Embryonic facial prominence (tissue), 1 donor: ENCODE measurements around the gene ARHGAP8.

Experiments used
- DNase-seq: peaks from one replicate; pipeline ENCODE4 v3.0.0-alpha.2; 2016; ENCODE audit errors: extremely low spot score

ARHGAP8 gene

DNA sequence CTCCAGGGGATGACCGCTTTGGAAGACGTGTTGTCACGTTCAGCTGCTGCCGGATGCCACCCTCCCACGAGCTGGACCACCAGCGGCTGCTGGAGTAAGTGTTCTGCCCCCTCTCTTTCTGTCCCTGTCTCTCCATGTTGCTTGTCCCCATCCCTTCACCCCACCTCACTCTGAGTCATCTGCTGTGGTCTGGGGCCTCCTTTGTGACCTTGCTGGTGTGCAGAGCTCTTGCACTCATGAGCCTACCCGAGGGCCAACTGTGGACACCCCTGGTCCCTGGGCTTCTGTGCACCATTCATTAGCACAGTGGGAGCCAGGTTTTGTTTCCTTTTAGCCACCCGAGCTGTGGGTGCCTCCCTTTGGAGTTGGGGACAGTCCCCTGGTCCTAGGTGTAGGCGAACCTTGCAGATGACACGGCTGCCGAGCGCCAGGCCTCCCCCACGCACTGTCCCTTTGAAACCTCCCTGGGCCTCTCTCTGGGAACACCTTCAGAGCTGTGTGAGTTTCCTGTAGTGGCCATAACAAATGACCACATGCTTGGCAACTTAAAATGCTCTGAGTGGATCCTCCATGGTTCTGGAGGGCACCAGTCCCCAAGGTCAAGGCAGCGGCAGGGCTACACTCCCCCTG lies 49.8 kb downstream of the ARHGAP8 start:
- DNase-seq: no peak

- DNase-seq: no peak
Measured at GRCh38 chr22:44802956-44803355, 50.6 kb downstream of the ARHGAP8 start.

DNA sequence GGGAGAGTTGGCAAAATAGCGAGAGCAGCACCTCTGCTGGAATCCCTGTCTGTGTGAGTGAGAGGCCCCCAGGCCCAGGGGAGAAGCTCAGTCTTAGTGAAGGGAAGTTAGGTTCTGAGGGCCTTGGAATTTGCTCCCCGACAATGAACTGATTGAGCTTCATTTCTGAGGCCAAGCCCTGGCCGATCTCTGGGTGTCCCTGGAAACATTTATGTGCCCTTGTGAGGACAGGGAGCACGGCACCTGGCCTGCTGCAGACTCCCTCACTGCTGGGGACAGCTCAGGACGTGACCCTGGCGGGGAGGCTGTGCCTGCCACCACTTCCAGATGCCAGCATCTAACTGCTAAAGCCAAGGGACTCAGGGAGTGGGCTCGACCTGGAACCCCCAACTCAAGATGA lies 52.0 kb downstream of the ARHGAP8 start:
- no peak for DNase-seq

DNA sequence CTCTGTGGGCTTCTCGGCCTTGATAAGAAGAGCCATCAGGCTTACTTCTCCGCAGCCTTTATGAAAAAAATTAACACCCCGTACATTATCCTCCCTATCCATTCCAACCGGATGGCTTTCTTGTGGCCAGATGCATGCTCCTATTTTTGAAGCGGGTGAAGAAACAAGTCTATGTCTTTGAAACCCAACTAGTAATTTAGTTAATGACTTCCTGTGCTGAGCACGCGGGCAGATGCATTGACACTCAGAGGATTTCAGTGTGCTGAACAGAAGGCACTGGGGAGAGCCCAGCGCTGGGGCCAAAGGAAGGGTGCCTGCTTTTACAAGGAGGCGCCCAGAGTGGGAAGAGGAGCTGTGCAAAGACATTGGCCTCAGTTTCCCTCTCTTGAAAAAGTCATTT lies 53.3 kb downstream of the ARHGAP8 start:
- no peak for DNase-seq

- no peak for DNase-seq
Measured at GRCh38 chr22:44807232-44807631, 54.9 kb downstream of the ARHGAP8 start.

- DNase-seq: no peak
Measured at GRCh38 chr22:44807915-44808690, 55.7 kb downstream of the ARHGAP8 start.

DNA sequence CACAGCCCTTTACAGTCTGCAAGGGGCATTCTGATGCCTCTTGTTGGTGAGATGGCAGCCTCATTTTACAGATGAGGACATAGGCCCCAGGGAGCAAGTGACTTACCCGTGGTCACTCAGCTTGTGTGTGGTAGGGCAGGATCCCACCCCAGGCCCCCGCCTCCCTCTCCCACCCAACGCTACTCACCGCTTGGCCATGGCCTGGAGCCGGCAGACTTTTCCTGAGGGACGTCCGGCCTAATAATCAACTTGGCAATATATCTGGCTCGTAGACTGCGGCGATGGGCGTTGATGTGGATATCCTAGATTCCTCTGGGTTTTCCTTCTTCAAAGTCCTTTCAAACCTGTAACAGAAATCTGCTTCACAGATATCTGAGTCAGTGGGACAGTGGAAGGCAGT lies 57.1 kb downstream of the ARHGAP8 start:
- DNase-seq: no peak

- no peak for DNase-seq
Measured at GRCh38 chr22:44811141-44811540, 58.8 kb downstream of the ARHGAP8 start.

GRCh38 chr22:44813416-44813815 lies 61.0 kb downstream of the ARHGAP8 start:
- DNase-seq: no peak

GRCh38 chr22:44814266-44815098 lies 62.1 kb downstream of the ARHGAP8 start:
- DNase-seq: no peak

DNA sequence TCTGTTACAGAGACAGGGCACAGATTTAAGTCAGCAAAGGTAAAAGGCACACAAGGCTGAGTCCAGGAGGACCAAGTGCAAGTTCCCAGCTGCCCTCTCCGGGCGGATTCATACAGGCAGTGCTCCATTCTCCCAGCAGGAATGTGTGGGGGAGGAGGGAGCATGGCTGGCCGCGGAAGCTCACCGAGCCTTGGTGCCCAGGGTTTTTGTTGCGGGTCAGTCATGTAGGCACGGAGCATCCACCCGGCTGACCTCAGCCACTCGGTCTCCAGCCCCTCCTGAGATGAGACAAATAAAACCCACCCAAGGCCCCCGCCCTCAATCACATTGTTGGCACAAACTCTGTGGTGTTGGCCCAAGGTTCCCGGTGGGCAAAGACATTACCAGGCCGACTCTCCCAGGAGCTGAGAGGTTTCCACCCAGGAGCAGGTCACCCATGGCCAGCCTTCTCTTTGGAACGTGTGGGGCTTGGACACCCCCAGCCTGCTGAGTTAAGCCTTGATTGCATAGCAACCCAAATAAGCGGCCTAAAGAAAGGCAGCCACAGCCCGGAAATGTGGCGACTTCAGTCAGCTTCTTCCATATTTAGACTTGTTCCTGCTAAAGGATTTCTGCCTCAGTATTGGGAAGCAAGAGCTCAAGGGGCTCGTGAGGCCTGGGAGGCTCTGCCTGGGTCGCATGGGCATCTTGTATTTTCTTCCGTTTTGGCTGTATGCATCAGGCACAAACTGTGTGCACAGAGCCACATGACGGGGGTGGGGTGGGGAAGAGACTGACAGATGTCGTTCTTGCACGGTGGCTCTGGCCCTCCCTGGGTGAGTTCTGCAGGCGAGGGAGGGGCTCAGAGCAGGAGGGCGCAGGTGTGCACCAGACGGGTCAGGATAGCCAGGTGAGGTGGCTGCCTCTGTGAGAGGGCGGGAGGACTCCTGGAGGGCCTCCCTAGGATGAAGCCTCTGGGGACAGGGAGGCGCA lies 63.0 kb downstream of the ARHGAP8 start:
- DNase-seq: no peak

- no peak for DNase-seq
Measured at GRCh38 chr22:44816141-44816540, 63.8 kb downstream of the ARHGAP8 start.

DNA sequence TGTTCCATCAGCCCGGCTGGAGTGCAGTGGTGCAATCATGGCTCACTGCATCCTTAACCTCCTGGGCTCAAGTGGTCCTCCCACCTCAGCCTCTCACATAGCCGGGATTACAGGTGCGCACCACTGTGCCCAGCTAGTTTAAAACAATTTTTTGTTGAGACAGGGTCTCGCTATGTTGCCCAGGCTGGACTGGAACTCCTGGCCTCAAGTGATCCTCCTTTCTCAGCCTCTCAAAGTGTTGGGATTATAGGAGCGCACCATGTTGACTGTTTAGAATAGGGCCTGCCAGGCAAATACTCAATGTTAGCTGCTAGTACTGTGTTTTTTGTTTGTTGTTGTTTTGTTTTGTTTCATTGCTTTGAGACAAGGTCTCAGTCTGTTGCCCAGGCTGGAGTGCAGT lies 66.4 kb downstream of the ARHGAP8 start:
- DNase-seq: no peak

DNA sequence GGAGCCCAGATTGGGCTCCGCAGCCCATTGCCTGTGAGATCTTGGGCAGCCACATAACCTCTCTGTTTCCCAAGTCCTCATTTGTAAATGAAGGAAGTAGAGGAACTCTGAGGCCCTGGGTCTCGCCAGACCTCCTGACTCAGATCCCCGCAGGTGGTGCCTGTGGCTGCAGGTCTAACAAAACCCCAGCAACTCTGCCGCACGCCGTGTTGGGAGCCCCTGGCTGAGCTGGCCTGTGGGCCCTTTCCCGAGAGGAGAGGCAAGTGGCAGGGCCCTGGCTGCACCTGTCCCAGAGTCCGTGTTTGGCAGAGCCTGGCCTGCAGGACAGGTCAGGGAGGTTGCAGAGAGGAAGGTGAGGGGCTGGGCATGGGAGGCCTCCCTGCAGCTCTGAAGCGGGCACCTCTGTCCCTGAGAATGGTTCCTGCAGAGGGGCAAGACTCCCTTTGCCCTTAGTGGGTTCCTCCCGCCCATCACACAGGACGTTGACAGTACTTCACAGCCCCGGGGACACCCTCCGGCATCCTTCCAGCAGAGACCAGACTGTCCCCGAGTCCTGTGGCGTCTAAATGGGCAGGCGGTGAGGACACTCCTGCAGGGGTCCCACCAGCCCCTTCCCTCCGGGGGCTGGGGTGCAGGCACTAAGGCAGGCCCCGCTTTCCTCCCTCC lies 67.7 kb downstream of the ARHGAP8 start:
- DNase-seq: no peak

DNA sequence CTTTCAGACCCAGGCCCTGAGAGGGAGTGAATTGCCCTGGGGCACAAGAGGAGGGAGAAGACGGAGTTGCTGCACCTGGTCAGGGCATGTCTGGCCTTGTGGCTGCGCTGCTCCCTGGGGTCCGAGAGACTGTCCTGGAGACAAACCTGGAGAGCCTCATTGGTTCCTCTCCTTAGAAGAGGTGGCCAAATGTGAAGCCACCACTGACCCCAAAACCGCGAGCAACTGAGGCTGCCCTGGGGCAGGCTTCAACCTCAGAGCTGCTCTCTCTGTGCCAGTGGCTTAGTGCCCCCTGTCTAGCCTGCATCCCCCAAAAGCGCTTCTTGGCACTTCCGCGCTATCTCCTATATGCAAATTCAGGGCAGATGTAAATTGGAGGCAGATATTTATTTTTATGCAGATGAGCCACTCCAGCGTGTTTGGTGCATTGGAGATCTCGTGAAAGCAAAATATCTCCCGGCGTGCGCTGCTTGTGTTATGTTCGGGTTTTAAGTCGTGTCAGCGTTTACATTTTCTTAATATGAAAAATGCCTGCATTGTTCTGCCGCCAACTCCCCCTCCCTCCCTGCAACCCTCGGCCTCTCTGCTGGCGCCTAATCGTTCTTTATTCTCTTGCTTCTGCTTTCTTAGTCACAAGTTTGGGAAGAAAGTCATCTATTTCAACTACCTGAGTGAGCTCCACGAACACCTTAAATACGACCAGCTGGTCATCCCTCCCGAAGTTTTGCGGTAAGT lies 69.5 kb downstream of the ARHGAP8 start:
- DNase-seq: no peak

GRCh38 chr22:44822534-44822933 lies 70.2 kb downstream of the ARHGAP8 start:
- DNase-seq: no peak

- DNase-seq: no peak
Measured at GRCh38 chr22:44823396-44823795, 71.0 kb downstream of the ARHGAP8 start.

GRCh38 chr22:44823806-44824205 lies 71.4 kb downstream of the ARHGAP8 start:
- no peak for DNase-seq

DNA sequence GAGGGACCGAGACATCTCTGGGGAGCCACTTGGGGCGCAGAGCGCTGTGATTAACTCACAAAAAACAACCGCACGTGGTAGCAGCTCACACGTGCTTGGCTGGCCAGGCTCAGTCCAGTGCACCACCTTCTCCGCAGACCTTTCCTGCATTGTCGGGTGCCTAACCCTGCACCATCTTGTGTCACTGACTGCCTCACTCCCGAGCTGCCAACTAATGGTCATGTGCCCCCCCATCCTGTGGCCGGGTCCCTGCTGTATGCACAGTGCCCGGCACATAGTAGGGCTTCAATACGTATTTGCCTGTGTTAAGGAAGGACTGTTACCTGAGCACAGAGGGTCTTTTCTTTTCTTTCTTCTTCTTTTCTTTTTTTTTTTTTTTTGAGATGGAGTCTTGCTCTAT lies 71.9 kb downstream of the ARHGAP8 start:
- DNase-seq: no peak
